ENCODE results near the gene UBR4.

Gene UBR4

DNA sequence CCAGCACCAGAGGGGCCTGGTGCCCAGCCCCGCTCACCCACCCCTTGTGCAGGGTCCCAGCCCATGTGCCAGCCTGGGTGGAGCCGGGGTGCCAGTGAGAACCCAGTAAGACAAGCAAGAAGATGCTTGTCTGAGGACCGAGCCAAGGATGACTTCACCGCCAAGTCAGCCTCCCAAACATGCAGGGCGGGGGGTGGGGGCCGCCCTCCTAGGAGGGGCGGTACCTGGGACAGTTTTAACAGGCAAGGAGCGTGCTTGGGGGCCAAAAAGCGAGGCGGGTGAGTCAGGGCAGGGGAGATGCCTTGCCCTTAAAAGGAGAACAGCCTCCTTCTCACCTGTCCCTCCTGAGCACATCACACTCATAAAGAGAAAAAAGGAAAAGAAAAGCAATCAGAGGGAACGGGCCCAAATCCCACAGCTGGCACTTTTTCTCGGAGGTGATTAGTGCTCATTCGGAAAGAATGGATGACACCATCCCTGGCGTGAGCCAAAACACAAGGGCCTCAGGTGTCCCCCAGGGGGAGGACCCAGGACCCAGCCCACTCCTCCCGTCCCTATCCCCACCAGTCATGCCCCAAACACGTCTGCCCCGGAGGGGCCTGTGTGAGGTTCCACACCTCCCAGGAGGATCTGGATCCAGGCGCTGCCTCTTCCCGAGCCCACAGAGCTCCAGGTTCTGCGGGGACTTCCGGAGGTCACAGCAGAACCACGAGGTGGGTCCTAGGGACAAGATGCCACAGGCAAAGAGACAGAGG is 176.0 kb downstream of the UBR4 start:
- DNase-seq (ENCODE audit: low read depth, low spot score) = no peak
- no peak overlapping the region for H3K4me3 ChIP-seq (ENCODE audit: low read length)

DNA sequence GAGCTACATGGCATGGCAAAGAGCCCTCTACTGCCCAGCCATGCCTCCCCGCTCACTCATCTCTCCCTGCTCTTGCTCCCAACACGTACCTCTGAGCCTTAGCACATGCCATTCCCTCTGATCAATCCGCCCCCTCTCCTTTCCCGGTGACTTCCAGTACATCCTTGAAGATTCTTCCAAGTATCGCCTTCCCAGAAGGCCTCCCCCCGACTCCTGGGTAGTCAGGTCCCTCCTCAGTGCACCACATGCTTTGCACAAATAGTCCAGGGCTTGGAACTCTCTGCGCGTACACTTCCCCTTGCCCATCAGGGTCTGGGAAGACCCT is 176.6 kb downstream of the UBR4 start:
- no peak for DNase-seq (ENCODE audit: low read depth, low spot score)
- no peak overlapping the region for H3K4me3 ChIP-seq (ENCODE audit: low read length)

DNA sequence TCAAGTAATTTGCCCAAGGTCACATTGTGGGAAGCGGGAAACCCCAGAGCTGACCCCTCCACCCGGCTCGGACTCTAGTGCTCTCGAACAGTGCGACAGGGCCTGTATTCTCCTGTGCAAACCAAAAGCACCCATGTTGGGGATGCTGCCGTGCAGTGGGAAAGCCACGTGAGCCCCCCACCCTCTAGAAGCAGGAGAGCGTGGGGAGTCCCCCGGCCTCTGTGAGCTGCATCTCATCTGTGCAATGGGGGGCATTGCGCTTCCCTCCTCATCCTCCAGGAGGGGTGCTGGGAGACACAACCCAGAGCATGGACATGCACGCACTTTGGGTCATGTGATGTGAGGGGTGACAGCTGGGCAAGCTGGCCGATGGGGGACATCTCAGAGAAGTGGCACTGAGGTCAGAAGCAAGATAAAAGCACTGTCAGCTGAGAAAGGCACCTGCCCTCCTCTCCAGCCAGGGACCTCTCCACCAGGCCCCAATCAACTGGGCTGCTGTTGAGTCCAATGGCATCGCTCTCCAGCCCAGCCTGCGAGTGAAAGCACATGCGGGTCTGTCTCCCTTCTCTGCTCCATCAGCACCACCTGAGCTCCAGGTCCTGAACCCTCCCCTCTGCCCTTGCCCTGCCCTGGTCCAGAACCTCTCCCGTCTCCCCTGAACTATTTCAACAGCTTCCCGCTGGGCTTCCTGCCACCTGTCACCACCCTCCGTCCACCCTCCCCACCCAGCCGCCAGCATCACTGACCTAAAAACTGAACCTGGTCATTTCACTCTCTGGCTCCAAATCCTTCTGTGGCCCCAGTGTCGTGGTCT is 177.2 kb downstream of the UBR4 start:
- DNase-seq (ENCODE audit: low read depth, low spot score) = no peak

DNA sequence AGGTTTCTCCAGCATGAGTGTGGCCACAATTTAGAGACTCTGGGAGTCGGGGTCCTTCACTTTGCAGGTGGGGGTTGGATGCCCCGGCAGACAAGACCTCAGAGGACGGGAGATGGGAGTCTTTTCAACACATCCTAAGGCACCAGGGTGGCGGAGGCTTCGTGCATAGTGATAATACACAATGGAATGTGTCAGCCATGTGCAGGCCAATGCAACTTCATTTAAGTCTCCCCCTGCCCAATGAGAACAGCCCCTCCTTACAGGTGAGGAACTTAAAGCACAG is 177.7 kb downstream of the UBR4 start:
- H3K4me3 ChIP-seq (ENCODE audit: low read length) = no peak overlapping the region
- no peak for DNase-seq (ENCODE audit: low read depth, low spot score)

More for the DNA sequence above, 177.2 kb downstream of the UBR4 start:
- H3K4me3 ChIP-seq (ENCODE audit: low read length) = no peak overlapping the region

DNA sequence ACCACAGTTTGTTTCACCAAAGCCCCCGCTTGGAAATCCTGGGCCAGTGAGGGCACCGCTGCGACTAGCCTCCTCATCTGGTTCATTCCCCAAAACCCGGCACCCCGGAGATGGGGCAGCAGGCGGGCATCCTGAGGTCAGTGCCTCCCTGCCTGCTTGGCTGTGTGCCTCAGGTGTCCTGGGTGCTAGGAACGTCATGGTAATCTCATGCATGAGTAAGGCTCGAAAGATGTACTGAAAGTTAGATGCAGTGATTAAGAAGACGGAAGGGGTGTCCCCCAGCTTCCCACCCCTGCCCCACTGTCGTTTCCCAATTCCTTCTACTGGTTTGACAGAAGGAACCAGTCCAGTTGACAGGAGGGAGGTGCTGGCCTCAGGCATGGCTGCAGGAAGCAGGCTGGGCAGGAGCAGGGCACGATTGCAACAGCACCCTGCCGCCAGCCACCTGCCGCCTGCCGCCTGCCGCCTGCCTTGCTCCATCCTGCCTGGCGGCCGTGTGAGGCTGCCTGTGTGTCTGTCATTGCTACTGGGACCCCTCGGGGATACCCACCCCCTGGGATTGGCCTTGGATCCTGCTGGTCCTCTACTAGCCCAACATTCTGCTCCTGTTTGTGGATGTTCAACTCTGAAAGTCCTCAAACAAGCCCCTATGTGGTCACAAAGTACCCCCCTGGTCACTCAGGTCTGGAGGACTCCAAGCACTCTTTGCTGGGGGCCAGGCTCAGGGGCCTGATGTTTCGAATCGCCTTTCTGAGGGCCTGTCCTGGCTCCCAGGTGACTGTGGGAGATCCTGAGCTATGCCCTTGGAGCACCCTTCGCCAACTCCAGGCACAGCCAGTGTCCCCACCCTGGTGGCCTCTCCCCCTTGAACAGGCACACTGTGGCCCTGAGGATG is 180.6 kb downstream of the UBR4 start:
- no peak for DNase-seq (ENCODE audit: low read depth, low spot score)
- H3K4me3 ChIP-seq (ENCODE audit: low read length) = no peak overlapping the region

DNA sequence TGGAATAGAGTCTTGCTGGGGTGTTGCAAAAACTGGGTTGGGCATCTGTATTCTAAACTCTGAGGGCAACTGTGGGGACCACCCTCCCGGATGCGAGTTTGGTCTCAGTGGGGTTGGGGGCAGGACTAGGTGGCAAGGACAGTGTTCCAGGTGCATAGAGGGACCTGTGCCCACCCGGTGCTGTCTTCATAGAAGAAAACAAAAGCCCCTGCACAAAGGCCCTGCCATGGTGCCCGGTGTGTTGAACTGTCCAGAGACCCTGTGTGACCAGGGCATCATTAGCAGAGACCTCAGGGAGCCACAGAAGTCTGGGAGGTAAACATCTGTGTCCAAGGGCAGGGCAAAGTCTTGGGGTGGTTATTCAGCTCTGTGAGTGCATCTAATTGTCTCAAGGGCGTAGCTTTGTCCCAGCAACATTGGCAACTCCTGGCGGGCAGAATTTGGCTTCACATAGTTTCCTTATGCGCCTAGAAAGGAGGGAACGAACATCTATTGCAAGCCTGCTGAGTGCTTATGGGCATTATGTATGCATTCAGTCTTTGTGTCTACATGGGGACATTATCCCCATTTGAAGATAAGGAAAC is 181.4 kb downstream of the UBR4 start:
- no peak for DNase-seq (ENCODE audit: low read depth, low spot score)
- no peak overlapping the region for H3K4me3 ChIP-seq (ENCODE audit: low read length)

DNA sequence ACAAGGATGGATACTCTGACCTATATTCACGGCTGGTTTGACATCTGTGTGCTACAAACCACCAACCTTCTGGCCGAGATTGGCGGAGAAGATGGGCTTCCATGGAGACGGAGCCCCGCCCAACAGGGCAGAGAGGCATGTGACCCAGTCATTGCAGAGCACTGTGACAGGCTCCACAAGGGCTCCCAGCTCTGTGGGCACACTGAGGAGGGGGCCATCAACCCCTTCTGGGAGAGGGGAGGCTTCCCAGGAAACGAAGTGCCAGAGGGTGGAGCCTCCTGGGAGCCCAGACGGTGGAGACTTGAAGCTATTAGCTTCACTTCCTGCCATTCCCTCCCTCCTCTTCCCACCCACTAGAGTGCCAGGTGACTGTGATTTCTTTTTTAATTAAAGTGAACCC is 182.0 kb downstream of the UBR4 start:
- no peak overlapping the region for H3K4me3 ChIP-seq (ENCODE audit: low read length)
- DNase-seq (ENCODE audit: low read depth, low spot score) = peak; percentile 20
